Measurements from ENCODE around the gene SEC14L6. TPM values are rescaled to one million over a fixed set of nuclear protein-coding genes. Genes with fewer than 3 reads are reported as not detected.

The SEC14L6 gene
- total RNA-seq, 4 donors from 2014 or later = 15.2 to 105 (median 41.4) TPM

DNA sequence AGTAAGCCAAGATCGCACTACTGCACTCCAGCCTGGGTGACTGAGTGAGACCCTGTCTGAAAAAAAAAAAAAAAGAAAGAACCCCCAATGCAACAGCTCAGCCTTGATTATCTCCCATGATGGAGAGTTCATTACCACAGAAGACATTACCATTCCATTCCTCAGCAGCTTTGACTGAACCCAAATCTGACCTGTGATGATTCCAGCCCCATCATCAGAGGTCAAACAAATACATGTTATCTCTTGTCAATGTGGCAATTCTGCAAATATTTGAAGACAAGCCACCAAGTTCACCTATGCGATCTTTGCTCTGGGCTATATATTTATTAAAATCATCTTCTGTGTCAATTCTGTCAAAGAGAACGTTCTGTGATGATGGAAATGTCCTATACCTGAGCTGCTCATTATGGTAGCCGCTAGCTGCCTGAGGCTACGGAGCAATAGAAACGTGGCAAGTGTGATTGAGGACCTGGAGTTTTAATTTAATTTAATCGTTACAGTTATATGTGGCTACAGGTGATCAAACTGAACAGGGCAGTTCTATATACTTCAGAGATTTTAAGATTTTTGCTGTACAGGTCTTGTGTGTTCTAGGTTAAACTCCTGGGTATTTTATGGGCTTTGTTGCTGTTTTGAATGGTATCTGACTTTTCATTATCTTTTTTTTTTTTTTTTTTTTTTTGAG, 48.9 kb downstream of the SEC14L6 start:
- no peak overlapping the region for H3K27ac ChIP-seq
- 66% methylated on average over 7 of the region's 7 CpGs for WGBS
- TF ChIP-seq EP300 (IDR thresholded peaks at IDR 0.05) = no peak
- no peak for TF ChIP-seq POLR2AphosphoS5 (IDR thresholded peaks at IDR 0.05)
- TF ChIP-seq POLR2A (IDR thresholded peaks at IDR 0.05) = no peak
- TF ChIP-seq, protein P1, sequence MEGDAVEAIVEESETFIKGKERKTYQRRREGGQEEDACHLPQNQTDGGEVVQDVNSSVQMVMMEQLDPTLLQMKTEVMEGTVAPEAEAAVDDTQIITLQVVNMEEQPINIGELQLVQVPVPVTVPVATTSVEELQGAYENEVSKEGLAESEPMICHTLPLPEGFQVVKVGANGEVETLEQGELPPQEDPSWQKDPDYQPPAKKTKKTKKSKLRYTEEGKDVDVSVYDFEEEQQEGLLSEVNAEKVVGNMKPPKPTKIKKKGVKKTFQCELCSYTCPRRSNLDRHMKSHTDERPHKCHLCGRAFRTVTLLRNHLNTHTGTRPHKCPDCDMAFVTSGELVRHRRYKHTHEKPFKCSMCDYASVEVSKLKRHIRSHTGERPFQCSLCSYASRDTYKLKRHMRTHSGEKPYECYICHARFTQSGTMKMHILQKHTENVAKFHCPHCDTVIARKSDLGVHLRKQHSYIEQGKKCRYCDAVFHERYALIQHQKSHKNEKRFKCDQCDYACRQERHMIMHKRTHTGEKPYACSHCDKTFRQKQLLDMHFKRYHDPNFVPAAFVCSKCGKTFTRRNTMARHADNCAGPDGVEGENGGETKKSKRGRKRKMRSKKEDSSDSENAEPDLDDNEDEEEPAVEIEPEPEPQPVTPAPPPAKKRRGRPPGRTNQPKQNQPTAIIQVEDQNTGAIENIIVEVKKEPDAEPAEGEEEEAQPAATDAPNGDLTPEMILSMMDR (IDR thresholded peaks at IDR 0.05) = no peak
- no peaks in the 10 kb centered on the region for H3K4me1 ChIP-seq
- peaks cover 7% of the 10 kb centered on the region for H3K27me3 ChIP-seq
- H3K9me3 ChIP-seq = no peaks in the 10 kb centered on the region
- no peaks in the 10 kb centered on the region for H3K36me3 ChIP-seq
- no peak for DNase-seq (ENCODE audit: low spot score in 2 of 2)
- H3K4me3 ChIP-seq = no peak overlapping the region

DNA sequence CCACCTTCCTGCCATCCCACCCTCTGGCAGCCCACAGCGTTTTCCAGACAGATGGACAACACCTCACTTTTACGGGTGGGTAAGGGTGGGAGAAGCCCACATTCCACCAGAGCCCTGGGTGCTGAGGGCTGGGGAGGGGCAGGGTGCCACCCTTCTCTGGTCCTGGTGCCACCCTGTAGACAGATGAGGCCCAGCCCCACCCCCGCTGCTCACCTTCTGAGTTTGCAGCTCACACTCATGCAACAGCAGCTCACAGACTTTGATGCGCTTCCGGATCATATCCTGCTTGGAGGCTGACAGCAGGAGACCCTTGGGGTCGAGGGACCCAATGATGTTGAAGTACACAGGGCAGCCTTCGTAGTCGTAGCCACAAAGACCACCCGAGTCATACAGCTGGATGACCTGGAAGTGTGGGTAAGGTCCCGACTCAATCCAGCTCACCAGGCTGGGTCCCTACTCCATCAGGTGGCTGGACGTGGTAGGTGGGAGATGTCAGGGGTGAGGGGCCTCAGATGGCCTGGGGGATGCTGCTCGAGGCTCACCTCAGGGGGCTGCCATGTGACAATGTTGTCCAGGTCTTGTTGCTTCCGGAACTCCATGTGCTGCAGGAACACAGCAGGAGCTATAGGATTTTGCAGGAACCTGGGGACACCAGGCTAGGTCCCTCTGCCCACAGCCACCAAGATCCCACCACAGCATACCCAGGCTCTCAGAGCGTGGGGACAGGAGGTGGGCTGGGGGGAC, 51.3 kb downstream of the SEC14L6 start:
- Histone ChIP-seq H3K9me3 (no peaks in the 10 kb centered on the region), H3K27ac (no peak overlapping the region), H3K4me1 (no peaks in the 10 kb centered on the region), H3K4me3 (no peak overlapping the region), H3K36me3 (no peaks in the 10 kb centered on the region), H3K27me3 (peaks cover 7% of the 10 kb centered on the region)
- no peak for DNase-seq (ENCODE audit: low spot score in 2 of 2)
- no peak for TF ChIP-seq EP300 (IDR thresholded peaks at IDR 0.05)
- TF ChIP-seq POLR2A (IDR thresholded peaks at IDR 0.05) = no peak
- TF ChIP-seq, protein P1 (IDR thresholded peaks at IDR 0.05) = no peak
- TF ChIP-seq POLR2AphosphoS5 (IDR thresholded peaks at IDR 0.05) = no peak
- WGBS = 86% methylated on average over 13 of the region's 14 CpGs

DNA sequence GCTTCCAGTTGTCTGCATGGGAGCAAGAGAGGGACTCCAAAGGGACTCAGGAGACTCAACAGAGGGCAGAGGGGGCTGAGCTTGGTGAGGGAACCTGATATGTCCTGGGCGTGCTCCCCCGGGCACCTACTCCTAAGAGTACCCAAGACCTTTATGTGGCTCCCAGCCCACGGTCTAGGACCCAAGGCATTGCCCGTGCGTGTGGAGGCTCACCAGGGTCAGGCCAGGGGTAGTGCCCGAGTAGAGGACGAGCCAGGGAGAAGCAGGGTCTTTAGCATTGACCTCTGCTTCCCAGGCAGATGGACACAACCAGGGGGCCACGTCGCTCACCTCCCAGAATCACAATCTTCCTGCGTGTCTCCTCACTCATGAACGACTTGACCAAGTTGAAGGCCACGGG, 54.4 kb downstream of the SEC14L6 start:
- no peaks in the 10 kb centered on the region for H3K4me1 ChIP-seq
- no peak overlapping the region for H3K4me3 ChIP-seq
- H3K36me3 ChIP-seq = no peaks in the 10 kb centered on the region
- DNase-seq (ENCODE audit: low spot score in 2 of 2) = no peak
- WGBS = 84% methylated on average over 6 of the region's 12 CpGs
- no peak overlapping the region for H3K27ac ChIP-seq
- H3K9me3 ChIP-seq = no peaks in the 10 kb centered on the region
- H3K27me3 ChIP-seq = peaks cover 9% of the 10 kb centered on the region
- no peak for TF ChIP-seq POLR2AphosphoS5 (IDR thresholded peaks at IDR 0.05)
- no peak for TF ChIP-seq POLR2A (IDR thresholded peaks at IDR 0.05)
- TF ChIP-seq, protein P1 (IDR thresholded peaks at IDR 0.05) = no peak
- no peak for TF ChIP-seq EP300 (IDR thresholded peaks at IDR 0.05)

DNA sequence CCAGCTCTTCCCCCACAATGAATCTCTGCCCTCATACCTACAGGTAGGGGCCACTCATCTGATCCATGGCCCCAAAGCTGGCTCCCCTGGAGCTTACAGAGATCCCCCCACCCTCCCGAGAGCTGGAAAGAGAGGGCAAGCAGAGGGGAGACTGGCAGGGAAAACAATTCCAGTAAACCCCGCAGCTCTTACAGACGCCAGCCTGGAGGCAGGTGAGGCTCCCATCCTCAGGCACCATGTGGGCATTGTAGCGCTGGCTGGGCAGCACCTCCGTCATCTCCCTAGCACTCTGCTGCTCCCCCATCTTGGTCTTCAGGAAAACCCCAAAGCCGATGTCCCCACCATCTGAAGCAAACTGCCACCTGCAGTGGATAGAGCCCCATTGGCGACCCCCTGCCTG, 55.2 kb downstream of the SEC14L6 start:
- 100% methylated on average over 3 of the region's 7 CpGs for WGBS
- no peak for TF ChIP-seq POLR2AphosphoS5 (IDR thresholded peaks at IDR 0.05)
- TF ChIP-seq EP300 (IDR thresholded peaks at IDR 0.05) = no peak
- no peak for DNase-seq (ENCODE audit: low spot score in 2 of 2)
- H3K27ac ChIP-seq = no peak overlapping the region
- H3K27me3 ChIP-seq = peaks cover 9% of the 10 kb centered on the region
- no peaks in the 10 kb centered on the region for H3K36me3 ChIP-seq
- no peaks in the 10 kb centered on the region for H3K4me1 ChIP-seq
- H3K9me3 ChIP-seq = no peaks in the 10 kb centered on the region
- H3K4me3 ChIP-seq = no peak overlapping the region

DNA sequence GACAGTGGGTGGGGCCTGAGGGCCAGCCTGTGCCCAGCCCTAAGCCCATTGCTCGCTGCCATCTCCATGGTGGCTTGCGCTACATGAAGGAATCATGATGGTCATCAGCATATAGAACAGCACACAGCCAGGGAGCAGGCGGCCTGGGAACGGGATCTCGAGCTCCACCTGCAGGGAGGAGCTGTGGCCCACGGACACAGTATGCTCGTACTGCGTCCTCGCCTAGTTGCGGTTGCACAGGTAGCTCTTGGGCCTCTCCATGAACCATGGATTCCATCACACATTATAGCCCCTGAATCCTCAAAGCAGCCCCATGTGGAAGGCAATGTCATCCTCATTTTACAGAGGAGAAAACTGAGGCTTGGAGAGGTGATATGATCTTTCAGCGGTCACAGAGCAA, 56.1 kb downstream of the SEC14L6 start:
- H3K4me3 ChIP-seq = no peak overlapping the region
- whole genome bisulfite sequencing = 82% methylated on average over 11 of the region's 11 CpGs
- TF ChIP-seq POLR2A (IDR thresholded peaks at IDR 0.05) = no peak
- TF ChIP-seq, protein P1 (IDR thresholded peaks at IDR 0.05) = no peak
- no peak for TF ChIP-seq POLR2AphosphoS5 (IDR thresholded peaks at IDR 0.05)
- TF ChIP-seq EP300 (IDR thresholded peaks at IDR 0.05) = no peak
- H3K36me3 ChIP-seq = no peaks in the 10 kb centered on the region
- no peaks in the 10 kb centered on the region for H3K4me1 ChIP-seq
- H3K27me3 ChIP-seq = peaks cover 9% of the 10 kb centered on the region
- no peak overlapping the region for H3K27ac ChIP-seq
- no peak for DNase-seq (ENCODE audit: low spot score in 2 of 2)
- no peaks in the 10 kb centered on the region for H3K9me3 ChIP-seq

Data from suprapubic skin (tissue), 4 donors.